Smooth muscle cell (in vitro differentiated cells): Measurements from ENCODE around the gene LCN9. TPM values are rescaled to one million over a fixed set of nuclear protein-coding genes. Genes with fewer than 3 reads are reported as not detected.

Source experiments
- DNase-seq: peaks from one replicate; lab custom pipeline; 2025; ENCODE audit not compliant: unreplicated experiment; lab: John Stamatoyannopoulos, UW
- H2AFZ ChIP-seq: fragments of 200-600 bp; sonication (generic); 2 replicates; pipeline ENCODE4 v1.6.0; 2016; ENCODE audit warnings: antibody characterized with exemption, low read depth, mild to moderate bottlenecking
- H3F3A ChIP-seq: fragments of 200-600 bp; sonication (generic); 2 replicates; pipeline ENCODE4 v1.6.0; 2017; ENCODE audit warnings: antibody characterized with exemption, low read depth
- H3K27ac ChIP-seq: fragments of 200-600 bp; sonication (generic); 2 replicates; pipeline ENCODE4 v1.5.1; 2016; ENCODE audit warnings: low read depth, mild to moderate bottlenecking
- H3K27me3 ChIP-seq: fragments of 200-600 bp; sonication (generic); 2 replicates; pipeline ENCODE4 v1.6.1; 2016; ENCODE audit warnings: low read depth, mild to moderate bottlenecking
- H3K36me3 ChIP-seq: fragments of 200-600 bp; sonication (generic); 2 replicates; pipeline ENCODE4 v1.5.1; 2016; ENCODE audit warnings: low read depth
- H3K4me1 ChIP-seq: fragments of 200-600 bp; sonication (generic); 2 replicates; pipeline ENCODE4 v1.5.1; 2016; ENCODE audit warnings: low read depth
- H3K4me2 ChIP-seq: fragments of 200-600 bp; sonication (generic); 2 replicates; pipeline ENCODE4 v1.6.0; 2016; ENCODE audit warnings: mild to moderate bottlenecking
- H3K4me3 ChIP-seq: fragments of 200-600 bp; sonication (generic); 2 replicates; pipeline ENCODE4 v1.5.1; 2016; ENCODE audit warnings: mild to moderate bottlenecking
- H3K79me2 ChIP-seq: fragments of 200-600 bp; sonication (generic); 2 replicates; pipeline ENCODE4 v1.6.0; 2016; ENCODE audit warnings: low read depth, mild to moderate bottlenecking
- H3K9ac ChIP-seq: fragments of 200-600 bp; sonication (generic); 2 replicates; pipeline ENCODE4 v1.6.0; 2016; ENCODE audit warnings: low read depth
- H3K9me3 ChIP-seq: fragments of 200-600 bp; sonication (generic); replicated peaks from 2 replicates; pipeline ENCODE4 v1.5.1; 2016; ENCODE audit warnings: low read depth
- H4K20me1 ChIP-seq: fragments of 200-600 bp; sonication (generic); 2 replicates; pipeline ENCODE4 v1.6.0; 2016; ENCODE audit warnings: low read depth
- CTCF ChIP-seq: fragments of 200-600 bp; sonication (generic); IDR thresholded peaks from 2 replicates; pipeline ENCODE4 v1.5.1; 2017; ENCODE audit warnings: borderline replicate concordance, mild to moderate bottlenecking, antibody characterized with exemption; ENCODE audit not compliant: insufficient read depth, poor library complexity, severe bottlenecking
- WGBS: methylation state at CpG from one replicate; pipeline ENCODE4 v1.1.7; 2016; ENCODE audit warnings: low lambda C conversion rate; 5-methylcytosine and 5-hydroxymethylcytosine counted together
- polyA plus RNA-seq: library from polyadenylated mRNA; unstranded; fragments of >200 nt; fragmentation: Nextera tagmentation; extraction: Ambion mirVana; gene quantifications from 2 replicates; pipeline ENCODE4 v1.2.1, GENCODE V29; 2016
- total RNA-seq: library from RNA; depleted of rRNA; stranded (reverse); fragments of >200 nt; gene quantifications from 2 replicates; pipeline ENCODE4 v1.2.3, GENCODE V29; 2014

LCN9 gene
- total and polyA plus RNA-seq, 2 experiments from 2014 or later, result 20.8 to 22.0 TPM

- H3F3A ChIP-seq, result no peaks in the 10 kb centered on the region
- WGBS, result 87% methylated on average over 13 of the region's 13 CpGs
- no peak overlapping the region for H3K27ac ChIP-seq
- H4K20me1 ChIP-seq, result no peaks in the 10 kb centered on the region
- no peak overlapping the region for H2AFZ ChIP-seq
- H3K36me3 ChIP-seq, result no peaks in the 10 kb centered on the region
- no peak for TF ChIP-seq CTCF
- H3K27me3 ChIP-seq, result peaks cover 5% of the 10 kb centered on the region
- no peak overlapping the region for H3K4me2 ChIP-seq
- no peak for DNase-seq
- H3K9me3 ChIP-seq, result no peaks in the 10 kb centered on the region
- no peak overlapping the region for H3K9ac ChIP-seq
- no peaks in the 10 kb centered on the region for H3K79me2 ChIP-seq
- H3K4me1 ChIP-seq, result no peaks in the 10 kb centered on the region
- H3K4me3 ChIP-seq, result no peak overlapping the region
Measured at GRCh38 chr9:135617991-135618411, 45.1 kb upstream of the LCN9 start.

GRCh38 chr9:135618866-135619598 is 44.1 kb upstream of the LCN9 start:
- no peaks in the 10 kb centered on the region for H4K20me1 ChIP-seq

GRCh38 chr9:135619599-135619886 is 43.6 kb upstream of the LCN9 start:
- H3K4me3 ChIP-seq, result no peak overlapping the region
- no peaks in the 10 kb centered on the region for H3K36me3 ChIP-seq
- TF ChIP-seq CTCF, result no peak
- no peak overlapping the region for H3K27ac ChIP-seq
- no peaks in the 10 kb centered on the region for H3K79me2 ChIP-seq
- peaks cover 5% of the 10 kb centered on the region for H3K27me3 ChIP-seq
- no peaks in the 10 kb centered on the region for H3K4me1 ChIP-seq
- no peaks in the 10 kb centered on the region for H4K20me1 ChIP-seq
- H3K9me3 ChIP-seq, result no peaks in the 10 kb centered on the region
- 95% methylated on average over 8 of the region's 10 CpGs for WGBS
- no peak for DNase-seq
- no peak overlapping the region for H3K9ac ChIP-seq
- no peak overlapping the region for H2AFZ ChIP-seq
- H3F3A ChIP-seq, result no peaks in the 10 kb centered on the region
- H3K4me2 ChIP-seq, result no peak overlapping the region

More at GRCh38 chr9:135618866-135619598, 44.1 kb upstream of the LCN9 start:
- H3K4me1 ChIP-seq, result no peaks in the 10 kb centered on the region
- H3K79me2 ChIP-seq, result no peaks in the 10 kb centered on the region
- no peak for DNase-seq
- no peak for TF ChIP-seq CTCF
- no peak overlapping the region for H3K27ac ChIP-seq
- H3F3A ChIP-seq, result no peaks in the 10 kb centered on the region
- 93% methylated on average over 8 of the region's 8 CpGs for WGBS
- H3K27me3 ChIP-seq, result peaks cover 5% of the 10 kb centered on the region
- no peak overlapping the region for H3K9ac ChIP-seq
- no peak overlapping the region for H2AFZ ChIP-seq
- no peaks in the 10 kb centered on the region for H3K36me3 ChIP-seq
- no peaks in the 10 kb centered on the region for H3K9me3 ChIP-seq
- H3K4me3 ChIP-seq, result no peak overlapping the region
- H3K4me2 ChIP-seq, result no peak overlapping the region

DNA sequence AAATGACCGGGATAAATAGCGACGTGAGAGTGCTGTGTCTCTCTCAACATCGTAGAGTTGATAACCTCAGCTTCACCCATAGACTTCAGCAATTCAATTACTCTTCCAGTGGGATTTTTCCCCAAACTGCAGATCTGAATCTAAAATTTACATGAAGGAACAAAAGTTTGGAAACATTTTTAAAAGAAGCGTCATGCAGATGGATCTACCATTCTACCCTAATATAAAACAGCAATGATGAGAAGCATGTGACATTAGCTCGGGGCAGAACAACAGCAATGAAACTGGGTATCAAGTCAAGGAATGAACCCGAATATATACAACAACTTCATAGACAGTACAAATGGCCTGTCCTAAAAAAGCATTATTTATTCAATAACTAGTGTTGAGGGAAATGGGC is 42.6 kb upstream of the LCN9 start:
- no peak overlapping the region for H2AFZ ChIP-seq
- no peak overlapping the region for H3K27ac ChIP-seq
- no peaks in the 10 kb centered on the region for H3K9me3 ChIP-seq
- DNase-seq, result no peak
- H3K27me3 ChIP-seq, result peaks cover 5% of the 10 kb centered on the region
- no peaks in the 10 kb centered on the region for H4K20me1 ChIP-seq
- H3K36me3 ChIP-seq, result no peaks in the 10 kb centered on the region
- no peak overlapping the region for H3K4me3 ChIP-seq
- H3K79me2 ChIP-seq, result no peaks in the 10 kb centered on the region
- no peaks in the 10 kb centered on the region for H3K4me1 ChIP-seq
- 89% methylated on average over 7 of the region's 7 CpGs for WGBS
- no peak overlapping the region for H3K4me2 ChIP-seq
- no peak for TF ChIP-seq CTCF
- no peaks in the 10 kb centered on the region for H3F3A ChIP-seq
- H3K9ac ChIP-seq, result no peak overlapping the region
